ENCODE measurements around the gene DOLPP1. TPM values are rescaled to one million over a fixed set of nuclear protein-coding genes. Genes with fewer than 3 reads are reported as not detected.

The DOLPP1 gene
- total and polyA plus RNA-seq, 2 of the 13 experiments (the other 11 are each of a cell fraction or from before 2014, with no cell fraction given) = 21.0 to 34.1 TPM

DNA sequence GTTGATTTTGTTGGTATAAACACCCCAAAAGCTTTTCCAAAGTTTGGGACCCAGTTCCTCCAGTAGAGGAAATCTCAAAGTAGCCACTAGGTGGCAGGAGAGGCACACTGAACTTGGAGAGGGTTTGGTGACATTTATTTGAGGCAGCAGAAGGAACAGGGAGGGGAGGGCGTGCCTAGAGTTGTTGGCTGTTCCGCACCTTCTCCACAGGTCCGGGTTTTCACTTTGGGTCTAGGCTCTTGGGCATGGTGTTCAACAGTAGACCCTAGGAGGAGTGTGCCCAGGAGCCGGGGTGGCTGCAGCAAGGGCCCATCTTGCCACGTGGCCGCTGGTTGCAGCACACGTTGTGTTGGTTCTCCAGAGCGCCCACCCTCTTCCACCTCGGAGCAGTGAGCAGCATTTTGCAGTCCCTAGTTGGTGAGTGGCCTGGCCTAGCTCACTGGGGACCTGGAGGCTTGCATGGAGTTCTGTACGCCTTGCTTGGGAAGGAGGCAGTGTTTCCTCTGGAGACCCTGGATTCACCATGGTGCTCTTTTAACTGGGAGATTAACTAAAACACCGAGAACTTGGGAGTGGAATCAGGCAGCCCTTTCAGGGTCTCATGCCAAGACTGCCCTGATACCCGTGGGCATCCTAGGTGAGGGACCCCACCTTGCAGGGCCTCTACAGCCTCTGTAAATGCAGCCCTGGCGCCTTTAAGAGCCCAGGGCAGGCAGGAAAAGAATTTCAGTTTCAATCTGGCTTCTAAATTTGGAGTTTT, 58.5 kb downstream of the DOLPP1 start (continued):
- TF ChIP-seq, protein P1, sequence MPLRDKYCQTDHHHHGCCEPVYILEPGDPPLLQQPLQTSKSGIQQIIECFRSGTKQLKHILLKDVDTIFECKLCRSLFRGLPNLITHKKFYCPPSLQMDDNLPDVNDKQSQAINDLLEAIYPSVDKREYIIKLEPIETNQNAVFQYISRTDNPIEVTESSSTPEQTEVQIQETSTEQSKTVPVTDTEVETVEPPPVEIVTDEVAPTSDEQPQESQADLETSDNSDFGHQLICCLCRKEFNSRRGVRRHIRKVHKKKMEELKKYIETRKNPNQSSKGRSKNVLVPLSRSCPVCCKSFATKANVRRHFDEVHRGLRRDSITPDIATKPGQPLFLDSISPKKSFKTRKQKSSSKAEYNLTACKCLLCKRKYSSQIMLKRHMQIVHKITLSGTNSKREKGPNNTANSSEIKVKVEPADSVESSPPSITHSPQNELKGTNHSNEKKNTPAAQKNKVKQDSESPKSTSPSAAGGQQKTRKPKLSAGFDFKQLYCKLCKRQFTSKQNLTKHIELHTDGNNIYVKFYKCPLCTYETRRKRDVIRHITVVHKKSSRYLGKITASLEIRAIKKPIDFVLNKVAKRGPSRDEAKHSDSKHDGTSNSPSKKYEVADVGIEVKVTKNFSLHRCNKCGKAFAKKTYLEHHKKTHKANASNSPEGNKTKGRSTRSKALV (CRISPR knock-in tag; IDR thresholded peaks at IDR 0.05) = no peak
- TF ChIP-seq PTBP1 (IDR thresholded peaks at IDR 0.05; ENCODE audit: low read depth, low read length, poor library complexity, severe bottlenecking) = no peak
- no peak for TF ChIP-seq ZNF792 (CRISPR knock-in tag; IDR thresholded peaks at IDR 0.05)
- no peak for TF ChIP-seq GATA4 (IDR thresholded peaks at IDR 0.05; ENCODE audit: borderline replicate concordance, low read depth)
- TF ChIP-seq, protein P2, sequence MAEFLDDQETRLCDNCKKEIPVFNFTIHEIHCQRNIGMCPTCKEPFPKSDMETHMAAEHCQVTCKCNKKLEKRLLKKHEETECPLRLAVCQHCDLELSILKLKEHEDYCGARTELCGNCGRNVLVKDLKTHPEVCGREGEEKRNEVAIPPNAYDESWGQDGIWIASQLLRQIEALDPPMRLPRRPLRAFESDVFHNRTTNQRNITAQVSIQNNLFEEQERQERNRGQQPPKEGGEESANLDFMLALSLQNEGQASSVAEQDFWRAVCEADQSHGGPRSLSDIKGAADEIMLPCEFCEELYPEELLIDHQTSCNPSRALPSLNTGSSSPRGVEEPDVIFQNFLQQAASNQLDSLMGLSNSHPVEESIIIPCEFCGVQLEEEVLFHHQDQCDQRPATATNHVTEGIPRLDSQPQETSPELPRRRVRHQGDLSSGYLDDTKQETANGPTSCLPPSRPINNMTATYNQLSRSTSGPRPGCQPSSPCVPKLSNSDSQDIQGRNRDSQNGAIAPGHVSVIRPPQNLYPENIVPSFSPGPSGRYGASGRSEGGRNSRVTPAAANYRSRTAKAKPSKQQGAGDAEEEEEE (CRISPR knock-in tag; IDR thresholded peaks at IDR 0.05; ENCODE audit: borderline replicate concordance) = peak; percentile 32; the same call in 1 of the 2 replicates
- TF ChIP-seq ZNF564 (CRISPR knock-in tag; IDR thresholded peaks at IDR 0.05) = no peak
- no peak; the same call in 1 of the 2 replicates for TF ChIP-seq ZFX (CRISPR knock-in tag; IDR thresholded peaks at IDR 0.05; ENCODE audit: low read depth)
- no peak for TF ChIP-seq SRF (IDR thresholded peaks at IDR 0.05; ENCODE audit: low read depth, low read length)
- 0 out of 4 replicates have a peak, but pooled peaks of 1 of the 2 experiments have one; percentile 38 for TF ChIP-seq KLF16 (CRISPR knock-in tag; IDR thresholded peaks at IDR 0.05)
- no peak for TF ChIP-seq ZFP62 (CRISPR knock-in tag; IDR thresholded peaks at IDR 0.05)
- TF ChIP-seq ZNF143 (CRISPR knock-in tag; IDR thresholded peaks at IDR 0.05) = no peak
- TF ChIP-seq, protein P3, sequence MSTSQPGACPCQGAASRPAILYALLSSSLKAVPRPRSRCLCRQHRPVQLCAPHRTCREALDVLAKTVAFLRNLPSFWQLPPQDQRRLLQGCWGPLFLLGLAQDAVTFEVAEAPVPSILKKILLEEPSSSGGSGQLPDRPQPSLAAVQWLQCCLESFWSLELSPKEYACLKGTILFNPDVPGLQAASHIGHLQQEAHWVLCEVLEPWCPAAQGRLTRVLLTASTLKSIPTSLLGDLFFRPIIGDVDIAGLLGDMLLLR (CRISPR knock-in tag; IDR thresholded peaks at IDR 0.05) = 0 out of 2 replicates have a peak, but pooled peaks have one; percentile 50
- TF ChIP-seq ZFYVE20 (CRISPR knock-in tag; IDR thresholded peaks at IDR 0.05; ENCODE audit: borderline replicate concordance, low read depth) = no peak
- TF ChIP-seq GLI4 (CRISPR knock-in tag; IDR thresholded peaks at IDR 0.05; ENCODE audit: borderline replicate concordance) = peak; percentile 44; the same call in 1 of the 2 replicates
- TF ChIP-seq, protein P4, sequence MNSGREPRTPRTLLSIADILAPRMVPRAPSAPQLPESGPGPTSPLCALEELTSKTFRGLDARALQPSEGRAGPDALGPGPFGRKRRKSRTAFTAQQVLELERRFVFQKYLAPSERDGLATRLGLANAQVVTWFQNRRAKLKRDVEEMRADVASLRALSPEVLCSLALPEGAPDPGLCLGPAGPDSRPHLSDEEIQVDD (CRISPR knock-in tag; IDR thresholded peaks at IDR 0.05; ENCODE audit: borderline replicate concordance) = peak; percentile 55
- TF ChIP-seq GABPA (IDR thresholded peaks at IDR 0.05; ENCODE audit: low read depth, low read length) = no peak
- TF ChIP-seq GABPA (CRISPR knock-in tag; IDR thresholded peaks at IDR 0.05; ENCODE audit: low read depth) = no peak
- TF ChIP-seq ZNF775 (CRISPR knock-in tag; IDR thresholded peaks at IDR 0.05; ENCODE audit: borderline replicate concordance) = no peak
- peak; percentile 59; the same call in 1 of the 2 replicates for TF ChIP-seq AKAP8 (CRISPR knock-in tag; IDR thresholded peaks at IDR 0.05)
- TF ChIP-seq RORA (CRISPR knock-in tag; IDR thresholded peaks at IDR 0.05) = no peak
- TF ChIP-seq, protein P5, sequence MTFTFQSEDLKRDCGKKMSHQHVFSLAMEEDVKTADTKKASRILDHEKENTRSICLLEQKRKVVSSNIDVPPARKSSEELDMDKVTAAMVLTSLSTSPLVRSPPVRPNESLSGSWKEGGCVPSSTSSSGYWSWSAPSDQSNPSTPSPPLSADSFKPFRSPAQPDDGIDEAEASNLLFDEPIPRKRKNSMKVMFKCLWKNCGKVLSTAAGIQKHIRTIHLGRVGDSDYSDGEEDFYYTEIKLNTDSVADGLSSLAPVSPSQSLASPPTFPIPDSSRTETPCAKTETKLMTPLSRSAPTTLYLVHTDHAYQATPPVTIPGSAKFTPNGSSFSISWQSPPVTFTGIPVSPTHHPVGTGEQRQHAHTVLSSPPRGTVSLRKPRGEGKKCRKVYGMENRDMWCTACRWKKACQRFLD (CRISPR knock-in tag; IDR thresholded peaks at IDR 0.05; ENCODE audit: borderline replicate concordance) = no peak
- no peak for TF ChIP-seq PCBP1 (IDR thresholded peaks at IDR 0.05; ENCODE audit: borderline replicate concordance, low read depth, low read length)
- TF ChIP-seq, protein P6, sequence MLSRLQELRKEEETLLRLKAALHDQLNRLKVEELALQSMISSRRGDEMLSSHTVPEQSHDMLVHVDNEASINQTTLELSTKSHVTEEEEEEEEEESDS (CRISPR knock-in tag; IDR thresholded peaks at IDR 0.05; ENCODE audit: borderline replicate concordance) = no peak
- no peak for TF ChIP-seq U2AF2 (IDR thresholded peaks at IDR 0.05; ENCODE audit: low read depth, low read length)

All from HepG2 (cell line).